ENCODE measurements around the gene NTM.

The NTM gene

DNA sequence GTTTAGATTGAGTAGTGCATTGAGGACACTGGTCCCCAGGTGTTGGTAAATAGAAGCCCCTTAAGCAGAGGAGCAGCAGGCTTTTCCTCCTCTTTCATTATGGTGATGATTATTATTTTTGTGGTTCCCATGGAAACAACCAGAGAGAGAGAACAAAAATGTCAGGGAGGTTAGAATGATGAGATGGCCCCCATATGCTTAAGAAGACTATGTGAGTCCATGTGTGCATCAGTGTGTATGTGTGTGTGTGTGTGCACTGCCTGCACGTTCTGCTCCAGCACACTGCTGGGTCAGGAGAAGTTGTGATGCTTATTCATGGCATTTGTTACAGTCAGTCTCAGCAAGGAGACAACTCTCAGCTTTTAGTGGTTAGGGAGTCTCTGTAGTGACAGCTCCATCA is 724.2 kb downstream of the NTM start:
- H3K27ac ChIP-seq, result no peak overlapping the region
- no peak for DNase-seq (ENCODE audit: low read depth, low spot score)

GRCh38 chr11:132095230-132096131 is 725.1 kb downstream of the NTM start:
- H3K27ac ChIP-seq, result no peak overlapping the region
- no peak for DNase-seq (ENCODE audit: low read depth, low spot score)

GRCh38 chr11:132096132-132096825 is 725.9 kb downstream of the NTM start:
- H3K27ac ChIP-seq, result no peak overlapping the region

DNA sequence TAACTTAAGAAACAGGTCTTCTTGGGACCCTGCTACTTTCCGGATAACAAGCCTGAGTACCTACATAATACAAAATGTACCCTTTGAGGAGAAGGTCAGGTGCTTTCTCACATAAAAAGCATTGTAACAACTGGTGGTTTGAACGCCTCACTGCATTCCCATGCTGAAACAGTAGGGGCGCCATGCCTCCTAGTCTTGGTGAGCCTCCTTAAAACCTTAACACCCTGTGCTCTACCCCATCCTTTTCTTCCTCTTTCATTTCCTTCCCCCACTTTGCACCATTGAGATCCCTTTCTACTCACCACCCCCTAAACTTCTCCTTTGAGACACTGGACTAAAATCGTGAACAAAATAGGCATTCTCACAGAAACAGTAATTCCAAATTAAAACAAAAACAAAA is 729.3 kb downstream of the NTM start:
- H3K27ac ChIP-seq, result no peak overlapping the region
- DNase-seq (ENCODE audit: low read depth, low spot score), result no peak

More at GRCh38 chr11:132096132-132096825, 725.9 kb downstream of the NTM start:
- no peak for DNase-seq (ENCODE audit: low read depth, low spot score)

DNA sequence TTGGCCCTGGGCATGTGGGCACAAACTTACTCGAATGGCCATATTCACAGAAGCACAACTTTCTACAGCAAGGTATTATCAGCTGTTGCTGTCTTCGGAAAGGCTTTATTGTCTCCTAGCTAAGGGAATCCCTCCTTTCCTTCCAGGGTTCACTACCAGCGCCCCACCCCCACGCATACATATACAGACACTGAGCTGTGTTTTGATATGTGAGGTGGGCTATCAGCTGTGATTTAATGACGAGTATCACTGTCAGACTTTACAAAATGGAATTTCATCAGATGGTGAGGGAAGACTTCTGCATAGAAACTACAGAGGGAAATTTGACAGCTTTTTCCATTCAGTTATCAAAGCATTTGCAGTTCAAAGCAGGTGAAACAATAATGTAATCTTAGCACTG is 730.2 kb downstream of the NTM start:
- DNase-seq (ENCODE audit: low read depth, low spot score), result no peak
- H3K27ac ChIP-seq, result no peak overlapping the region

GRCh38 chr11:132101881-132102280 is 731.5 kb downstream of the NTM start:
- no peak overlapping the region for H3K27ac ChIP-seq
- DNase-seq (ENCODE audit: low read depth, low spot score), result no peak

GRCh38 chr11:132103021-132103420 is 732.6 kb downstream of the NTM start:
- DNase-seq (ENCODE audit: low read depth, low spot score), result no peak
- no peak overlapping the region for H3K27ac ChIP-seq

- H3K27ac ChIP-seq, result no peak overlapping the region
- DNase-seq (ENCODE audit: low read depth, low spot score), result no peak
Measured at GRCh38 chr11:132106096-132106982, 735.9 kb downstream of the NTM start.

GRCh38 chr11:132111316-132111715 is 740.9 kb downstream of the NTM start:
- no peak for DNase-seq (ENCODE audit: low read depth, low spot score)
- peak overlapping the region; percentile 46 for H3K27ac ChIP-seq

- DNase-seq (ENCODE audit: low read depth, low spot score), result no peak
- peak overlapping the region; percentile 46 for H3K27ac ChIP-seq
Measured at GRCh38 chr11:132111838-132112237, 741.4 kb downstream of the NTM start.

GRCh38 chr11:132112846-132113245 is 742.4 kb downstream of the NTM start:
- no peak for DNase-seq (ENCODE audit: low read depth, low spot score)
- H3K27ac ChIP-seq, result no peak overlapping the region

DNA sequence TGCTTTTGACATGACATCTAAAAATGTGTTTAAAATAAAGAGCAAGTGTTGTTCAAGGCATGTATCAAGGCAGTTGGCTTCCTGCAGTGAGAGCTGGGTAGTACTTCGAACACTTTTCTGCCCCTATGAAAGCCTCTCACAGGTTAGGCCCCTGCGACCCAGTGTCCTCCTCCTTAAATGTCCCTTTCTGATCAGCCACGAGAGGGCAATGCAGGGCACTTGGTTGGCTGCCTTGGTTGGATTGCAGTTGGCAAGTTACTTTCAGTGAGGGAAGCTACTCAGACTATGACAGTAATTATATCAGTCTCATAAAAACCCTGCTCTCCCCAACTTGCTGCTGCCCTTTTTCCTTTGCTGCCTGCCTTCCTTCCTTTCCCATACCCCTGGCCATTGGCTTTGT is 743.8 kb downstream of the NTM start:
- no peak overlapping the region for H3K27ac ChIP-seq
- no peak for DNase-seq (ENCODE audit: low read depth, low spot score)

DNA sequence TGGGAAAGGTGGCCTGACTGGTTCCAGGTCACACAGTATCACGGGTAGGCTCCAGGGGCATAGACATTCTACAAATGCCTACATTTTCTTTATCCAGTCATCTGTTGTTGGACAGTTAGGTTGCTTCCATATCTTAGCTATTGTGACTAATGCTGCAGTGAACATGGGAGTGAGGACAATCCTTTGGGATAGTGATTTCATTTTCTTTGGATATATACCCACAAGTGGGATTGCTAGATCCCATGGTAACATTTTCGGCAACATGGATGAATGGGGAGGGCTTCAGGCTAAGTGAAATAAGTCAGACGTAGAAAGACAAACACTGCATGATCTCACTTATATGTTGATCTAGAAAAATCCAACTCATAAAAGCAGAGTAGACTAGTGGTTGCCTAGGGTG is 744.3 kb downstream of the NTM start:
- no peak for DNase-seq (ENCODE audit: low read depth, low spot score)
- H3K27ac ChIP-seq, result no peak overlapping the region

- DNase-seq (ENCODE audit: low read depth, low spot score), result no peak
- H3K27ac ChIP-seq, result no peak overlapping the region
Measured at GRCh38 chr11:132115454-132115853, 745.0 kb downstream of the NTM start.

DNA sequence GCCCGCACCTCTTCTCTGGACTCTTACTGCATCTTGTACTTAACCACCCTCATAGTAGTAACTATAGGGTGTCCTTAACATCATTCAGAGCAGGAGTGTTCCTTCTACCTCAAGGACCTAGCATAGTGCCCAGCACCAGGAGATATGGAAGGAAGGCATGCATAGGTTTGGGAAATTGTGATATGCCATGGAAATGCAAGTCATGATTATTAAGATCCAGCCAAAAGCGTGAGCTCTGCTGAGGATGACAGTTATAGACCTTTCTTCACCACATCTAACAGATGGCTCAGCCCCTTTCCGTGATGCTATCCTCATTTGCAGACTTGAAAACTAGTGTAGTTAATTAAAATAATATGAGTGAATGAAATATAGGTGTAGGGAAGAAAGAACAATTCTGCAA is 746.1 kb downstream of the NTM start:
- no peak overlapping the region for H3K27ac ChIP-seq
- no peak for DNase-seq (ENCODE audit: low read depth, low spot score)

DNA sequence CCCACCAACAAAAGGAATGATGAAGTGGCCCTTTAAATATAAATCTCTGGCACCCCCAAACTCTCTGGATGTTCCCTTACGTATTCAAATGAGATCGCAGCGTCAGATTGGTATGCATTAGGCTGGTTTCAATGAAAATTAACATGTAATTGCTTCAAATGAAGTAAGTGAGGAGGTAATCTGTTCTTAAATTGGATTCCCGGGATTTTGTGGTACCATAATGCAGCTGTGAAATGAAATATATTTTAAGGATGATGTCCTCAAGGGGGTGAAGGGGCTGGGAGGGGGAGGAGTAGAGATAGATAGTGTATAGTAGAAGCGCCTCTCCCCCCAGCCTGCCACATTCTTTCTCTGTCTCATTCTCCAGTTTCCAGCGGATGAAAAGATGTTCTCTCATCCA is 748.2 kb downstream of the NTM start:
- H3K27ac ChIP-seq, result no peak overlapping the region
- DNase-seq (ENCODE audit: low read depth, low spot score), result no peak

- no peak overlapping the region for H3K27ac ChIP-seq
Measured at GRCh38 chr11:132119573-132119972, 749.2 kb downstream of the NTM start.

GRCh38 chr11:132122735-132123134 is 752.3 kb downstream of the NTM start:
- DNase-seq (ENCODE audit: low read depth, low spot score), result no peak
- no peak overlapping the region for H3K27ac ChIP-seq

More at GRCh38 chr11:132119573-132119972, 749.2 kb downstream of the NTM start:
- no peak for DNase-seq (ENCODE audit: low read depth, low spot score)

DNA sequence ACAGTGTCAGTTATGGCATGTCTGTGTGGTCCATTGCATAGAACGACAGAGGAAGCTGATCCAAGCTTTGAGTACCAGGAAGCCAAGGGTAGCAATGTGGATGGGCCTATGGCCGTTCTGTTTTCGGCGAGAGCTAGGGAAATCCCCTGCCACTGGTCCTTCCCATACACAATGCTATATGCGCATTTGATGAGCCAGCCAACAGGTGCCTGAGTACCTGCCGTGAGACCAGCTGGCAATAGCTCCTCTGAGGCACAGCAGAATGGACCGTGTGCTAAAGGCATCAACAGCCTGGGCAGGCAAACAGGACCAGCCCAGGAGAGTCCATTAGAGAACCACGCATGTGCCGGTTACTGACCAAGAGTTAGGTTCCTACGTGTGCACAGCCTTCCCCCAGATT is 753.0 kb downstream of the NTM start:
- no peak for DNase-seq (ENCODE audit: low read depth, low spot score)
- no peak overlapping the region for H3K27ac ChIP-seq
